Mononuclear cell (primary cell): Measurements from ENCODE around the gene LDLRAD2. TPM values are rescaled to one million over a fixed set of nuclear protein-coding genes. Genes with fewer than 3 reads are reported as not detected.

Experiments used
- H3K27me3 ChIP-seq: 2 replicates; pipeline ENCODE4 v1.6.0; 2011; ENCODE audit warnings: low read length, control low read depth; ENCODE audit not compliant: insufficient read depth
- H3K4me1 ChIP-seq: 2 replicates; pipeline ENCODE4 v1.5.1; 2011; ENCODE audit warnings: mild to moderate bottlenecking, low read length, control low read depth; ENCODE audit not compliant: insufficient read depth
- H3K4me3 ChIP-seq: 2 replicates; pipeline ENCODE4 v1.5.1; 2011; ENCODE audit warnings: mild to moderate bottlenecking, low read length, moderate library complexity
- H3K9me3 ChIP-seq: 2 replicates; pipeline ENCODE4 v1.5.1; 2011; ENCODE audit warnings: low read depth, mild to moderate bottlenecking, control low read depth, low read length
- total RNA-seq: library from RNA; depleted of rRNA; stranded (reverse); fragments of >200 nt; gene quantifications from one replicate; pipeline ENCODE4 v1.2.3, GENCODE V29; 2012

LDLRAD2 gene
- total RNA-seq, 1 donor, result not detected

- no peaks in the 10 kb centered on the region for H3K9me3 ChIP-seq
- no peaks in the 10 kb centered on the region for H3K27me3 ChIP-seq
- H3K4me3 ChIP-seq, result no peak overlapping the region
These were observed 15.1 kb downstream of the LDLRAD2 start for GRCh38 chr1:21827141-21827679.

GRCh38 chr1:21828075-21828474, 16.0 kb downstream of the LDLRAD2 start:
- H3K4me1 ChIP-seq, result no peaks in the 10 kb centered on the region
- H3K9me3 ChIP-seq, result no peaks in the 10 kb centered on the region
- H3K4me3 ChIP-seq, result no peak overlapping the region

More at GRCh38 chr1:21827141-21827679, 15.1 kb downstream of the LDLRAD2 start:
- no peaks in the 10 kb centered on the region for H3K4me1 ChIP-seq

GRCh38 chr1:21828506-21829210, 16.6 kb downstream of the LDLRAD2 start:
- H3K27me3 ChIP-seq, result no peaks in the 10 kb centered on the region
- H3K9me3 ChIP-seq, result no peaks in the 10 kb centered on the region
- H3K4me3 ChIP-seq, result no peak overlapping the region
- H3K4me1 ChIP-seq, result no peaks in the 10 kb centered on the region

More at GRCh38 chr1:21828075-21828474, 16.0 kb downstream of the LDLRAD2 start:
- no peaks in the 10 kb centered on the region for H3K27me3 ChIP-seq

- Histone ChIP-seq H3K4me3 (no peak overlapping the region), H3K4me1 (no peaks in the 10 kb centered on the region), H3K27me3 (no peaks in the 10 kb centered on the region), H3K9me3 (no peaks in the 10 kb centered on the region)
These were observed 17.2 kb downstream of the LDLRAD2 start for GRCh38 chr1:21829294-21829693.

- H3K4me1 ChIP-seq, result no peaks in the 10 kb centered on the region
- H3K27me3 ChIP-seq, result no peaks in the 10 kb centered on the region
- H3K4me3 ChIP-seq, result no peak overlapping the region
- H3K9me3 ChIP-seq, result no peaks in the 10 kb centered on the region
These were observed 18.9 kb downstream of the LDLRAD2 start for GRCh38 chr1:21830792-21831453.

GRCh38 chr1:21831454-21831970, 19.4 kb downstream of the LDLRAD2 start:
- Histone ChIP-seq H3K4me1 (no peaks in the 10 kb centered on the region), H3K27me3 (no peaks in the 10 kb centered on the region), H3K9me3 (no peaks in the 10 kb centered on the region), H3K4me3 (no peak overlapping the region)

- Histone ChIP-seq H3K4me1 (no peaks in the 10 kb centered on the region), H3K27me3 (no peaks in the 10 kb centered on the region), H3K9me3 (no peaks in the 10 kb centered on the region), H3K4me3 (no peak overlapping the region)
These were observed 21.4 kb downstream of the LDLRAD2 start for GRCh38 chr1:21833392-21833976.

- no peaks in the 10 kb centered on the region for H3K27me3 ChIP-seq
- no peaks in the 10 kb centered on the region for H3K9me3 ChIP-seq
- H3K4me1 ChIP-seq, result no peaks in the 10 kb centered on the region
- H3K4me3 ChIP-seq, result no peak overlapping the region
These were observed 22.0 kb downstream of the LDLRAD2 start for GRCh38 chr1:21834094-21834493.

GRCh38 chr1:21834666-21835065, 22.6 kb downstream of the LDLRAD2 start:
- H3K27me3 ChIP-seq, result no peaks in the 10 kb centered on the region
- H3K4me3 ChIP-seq, result no peak overlapping the region
- H3K4me1 ChIP-seq, result no peaks in the 10 kb centered on the region
- no peaks in the 10 kb centered on the region for H3K9me3 ChIP-seq

GRCh38 chr1:21836010-21836409, 23.9 kb downstream of the LDLRAD2 start:
- H3K4me1 ChIP-seq, result no peaks in the 10 kb centered on the region
- no peaks in the 10 kb centered on the region for H3K27me3 ChIP-seq
- H3K4me3 ChIP-seq, result no peak overlapping the region
- no peaks in the 10 kb centered on the region for H3K9me3 ChIP-seq

GRCh38 chr1:21836729-21837128, 24.7 kb downstream of the LDLRAD2 start:
- Histone ChIP-seq H3K9me3 (no peaks in the 10 kb centered on the region), H3K27me3 (no peaks in the 10 kb centered on the region), H3K4me1 (no peaks in the 10 kb centered on the region), H3K4me3 (no peak overlapping the region)

GRCh38 chr1:21837476-21837875, 25.4 kb downstream of the LDLRAD2 start:
- Histone ChIP-seq H3K9me3 (no peaks in the 10 kb centered on the region), H3K27me3 (no peaks in the 10 kb centered on the region), H3K4me3 (no peak overlapping the region), H3K4me1 (no peaks in the 10 kb centered on the region)

- H3K27me3 ChIP-seq, result no peaks in the 10 kb centered on the region
- no peaks in the 10 kb centered on the region for H3K9me3 ChIP-seq
- H3K4me1 ChIP-seq, result no peaks in the 10 kb centered on the region
- H3K4me3 ChIP-seq, result no peak overlapping the region
These were observed 26.5 kb downstream of the LDLRAD2 start for GRCh38 chr1:21838359-21839157.

GRCh38 chr1:21839337-21840037, 27.4 kb downstream of the LDLRAD2 start:
- H3K27me3 ChIP-seq, result no peaks in the 10 kb centered on the region
- H3K4me3 ChIP-seq, result no peak overlapping the region
- no peaks in the 10 kb centered on the region for H3K4me1 ChIP-seq
- no peaks in the 10 kb centered on the region for H3K9me3 ChIP-seq
